H9 (cell line): ENCODE results near the gene RNPEP. TPM values are rescaled to one million over a fixed set of nuclear protein-coding genes. Genes with fewer than 3 reads are reported as not detected.

Source experiments
- DNase-seq: peaks from one replicate; pipeline ENCODE4 v3.0.0-alpha.2; 2017
- H2AFZ ChIP-seq: one replicate; pipeline ENCODE4 v1.6.1; 2013; ENCODE audit warnings: mild to moderate bottlenecking, low read length, control low read depth, moderate library complexity
- H2AK5ac ChIP-seq: 2 replicates; pipeline ENCODE4 v1.6.1; 2013; ENCODE audit warnings: low read length, control low read depth, mixed read lengths; ENCODE audit not compliant: insufficient read length
- H2BK120ac ChIP-seq: one replicate; pipeline ENCODE4 v1.6.1; 2013; ENCODE audit warnings: low read depth, mild to moderate bottlenecking, low read length, control low read depth, inconsistent platforms; ENCODE audit not compliant: poor library complexity, severe bottlenecking
- H2BK12ac ChIP-seq: 2 replicates; pipeline ENCODE4 v1.6.1; 2013; ENCODE audit warnings: low read length, control low read depth, mixed read lengths, low read depth; ENCODE audit not compliant: insufficient read length
- H2BK15ac ChIP-seq: 2 replicates; pipeline ENCODE4 v1.6.1; 2013; ENCODE audit warnings: low read depth, low read length, control low read depth
- H2BK20ac ChIP-seq: one replicate; pipeline ENCODE4 v1.6.1; 2013; ENCODE audit warnings: low read depth, mild to moderate bottlenecking, low read length, control low read depth, inconsistent platforms; ENCODE audit not compliant: poor library complexity, severe bottlenecking
- H2BK5ac ChIP-seq: 2 replicates; pipeline ENCODE4 v1.6.1; 2013; ENCODE audit warnings: low read length, control low read depth, mixed read lengths; ENCODE audit not compliant: insufficient read length
- H3K14ac ChIP-seq: 2 replicates; pipeline ENCODE4 v1.6.1; 2013; ENCODE audit warnings: low read length, control low read depth; ENCODE audit not compliant: insufficient read depth
- H3K18ac ChIP-seq: 2 replicates; pipeline ENCODE4 v1.6.1; 2013; ENCODE audit warnings: low read depth, mild to moderate bottlenecking, mixed read lengths, low read length, control low read depth; ENCODE audit not compliant: insufficient read length
- H3K23ac ChIP-seq: 2 replicates; pipeline ENCODE4 v1.6.1; 2013; ENCODE audit warnings: low read length, control low read depth, mixed read lengths, low read depth; ENCODE audit not compliant: insufficient read length
- H3K23me2 ChIP-seq: 2 replicates; pipeline ENCODE4 v1.6.1; 2013; ENCODE audit warnings: low read depth, mild to moderate bottlenecking, mixed read lengths, low read length, control low read depth; ENCODE audit not compliant: insufficient read length, poor library complexity, severe bottlenecking
- H3K27ac ChIP-seq: 2 replicates; pipeline ENCODE4 v1.5.1; 2013; ENCODE audit warnings: low read length, control low read depth, mixed read lengths, low read depth; ENCODE audit not compliant: insufficient read length
- H3K27me3 ChIP-seq: 2 replicates; pipeline ENCODE4 v1.6.1; 2013; ENCODE audit warnings: low read length, control low read depth, inconsistent platforms; ENCODE audit not compliant: insufficient read depth
- H3K4ac ChIP-seq: 2 replicates; pipeline ENCODE4 v1.6.1; 2013; ENCODE audit warnings: low read depth, mild to moderate bottlenecking, control low read depth, inconsistent platforms, low read length, moderate library complexity
- H3K4me1 ChIP-seq: 2 replicates; pipeline ENCODE4 v1.6.1; 2013; ENCODE audit warnings: low read length, control low read depth, inconsistent platforms; ENCODE audit not compliant: insufficient read depth
- H3K4me2 ChIP-seq: 2 replicates; pipeline ENCODE4 v1.6.1; 2013; ENCODE audit warnings: low read length, control low read depth, mixed read lengths; ENCODE audit not compliant: insufficient read length, insufficient read depth
- H3K56ac ChIP-seq: 2 replicates; pipeline ENCODE4 v1.6.1; 2013; ENCODE audit warnings: low read depth, mild to moderate bottlenecking, mixed read lengths, low read length, control low read depth; ENCODE audit not compliant: insufficient read length
- H3K79me1 ChIP-seq: 2 replicates; pipeline ENCODE4 v1.6.1; 2013; ENCODE audit warnings: low read depth, mild to moderate bottlenecking, moderate library complexity, low read length, control low read depth, inconsistent platforms; ENCODE audit not compliant: insufficient read depth, poor library complexity, severe bottlenecking
- H3K79me2 ChIP-seq: 2 replicates; pipeline ENCODE4 v1.6.1; 2013; ENCODE audit warnings: low read length, control low read depth, inconsistent platforms; ENCODE audit not compliant: insufficient read depth
- H3K9ac ChIP-seq: 2 replicates; pipeline ENCODE4 v1.6.1; 2013; ENCODE audit warnings: low read length, control low read depth, mixed read lengths; ENCODE audit not compliant: insufficient read length; ENCODE audit errors: extremely low read depth
- H3K9me3 ChIP-seq: one replicate; pipeline ENCODE4 v1.6.1; 2013; ENCODE audit warnings: low read depth, low read length, inconsistent platforms; ENCODE audit not compliant: control insufficient read depth
- H3T11ph ChIP-seq: one replicate; pipeline ENCODE4 v1.6.1; 2013; ENCODE audit warnings: mild to moderate bottlenecking, low read length, control low read depth, inconsistent platforms
- H4K20me1 ChIP-seq: one replicate; pipeline ENCODE4 v1.6.1; 2013; ENCODE audit not compliant: control insufficient read depth, insufficient read length, insufficient read depth
- H4K5ac ChIP-seq: 2 replicates; pipeline ENCODE4 v1.6.1; 2013; ENCODE audit warnings: low read depth, mild to moderate bottlenecking, mixed read lengths, low read length, control low read depth; ENCODE audit not compliant: insufficient read length
- H4K8ac ChIP-seq: replicated peaks from 2 replicates; pipeline ENCODE4 v1.6.1; 2013; ENCODE audit warnings: low read length, control low read depth, mixed read lengths, low read depth; ENCODE audit not compliant: insufficient read length
- H4K91ac ChIP-seq: 2 replicates; pipeline ENCODE4 v1.6.1; 2013; ENCODE audit warnings: low read depth, mild to moderate bottlenecking, moderate library complexity, mixed read lengths, low read length, control low read depth; ENCODE audit not compliant: insufficient read length
- H3K27ac Mint-ChIP-seq, 3 experiments: 2 replicates in 2 of 3; 3 replicates in 1 of 3; pipeline ENCODE4 v1.8.0; 2020 to 2021; ENCODE audit warnings: mixed read lengths in 3 of 3, mild to moderate bottlenecking in 1 of 3, moderate library complexity in 1 of 3
- H3K27me3 Mint-ChIP-seq: 2 replicates; pipeline ENCODE4 v1.8.0; 2021; ENCODE audit warnings: low read depth, mild to moderate bottlenecking, moderate library complexity, mixed read lengths
- H3K36me3 Mint-ChIP-seq, 3 experiments: 2 replicates in 2 of 3; 3 replicates in 1 of 3; pipeline ENCODE4 v1.8.0; 2020 to 2021; ENCODE audit warnings: low read depth in 3 of 3, mixed read lengths in 3 of 3; ENCODE audit not compliant: insufficient read depth in 1 of 3
- H3K4me1 Mint-ChIP-seq, 2 experiments: 2 replicates each; pipeline ENCODE4 v1.8.0; 2020; ENCODE audit warnings: mixed read lengths in 2 of 2
- H3K4me3 Mint-ChIP-seq, 2 experiments: 2 replicates in 1 of 2; 3 replicates in 1 of 2; pipeline ENCODE4 v1.8.0; 2020 to 2021; ENCODE audit warnings: mild to moderate bottlenecking in 2 of 2, mixed read lengths in 2 of 2, moderate library complexity in 1 of 2
- H3K9me3 Mint-ChIP-seq, 2 experiments: 2 replicates in 1 of 2; 3 replicates in 1 of 2; pipeline ENCODE4 v1.8.0; 2020; ENCODE audit warnings: mild to moderate bottlenecking in 2 of 2, mixed read lengths in 2 of 2, moderate library complexity in 1 of 2
- CTCF ChIP-seq: fragments of 200-600 bp; sonication (generic); conservative IDR thresholded peaks from 3 replicates; pipeline ENCODE4 v1.8.0; 2021; ENCODE audit warnings: antibody characterized with exemption, mild to moderate bottlenecking
- WGBS: extraction: QIAGEN DNeasy Blood & Tissue Kit; methylation state at CpG from one replicate; pipeline ENCODE4 v1.1.7; 2013; ENCODE audit warnings: missing lambda C conversion rate, low lambda C conversion rate, mixed read lengths; ENCODE audit not compliant: insufficient read length; ENCODE audit errors: extremely low coverage; 5-methylcytosine and 5-hydroxymethylcytosine counted together
- total RNA-seq: library from RNA; stranded (reverse); gene quantifications from 2 replicates; pipeline ENCODE4 v1.2.1, GENCODE V29; 2021

Gene RNPEP
- total RNA-seq, 1 experiment from 2014 or later, result 49.9 TPM

- Histone ChIP-seq H2BK20ac (no peak overlapping the region), H3K9me3 (no peaks in the 10 kb centered on the region), H3K27ac (no peak overlapping the region), H4K8ac (no peak overlapping the region), H2AFZ (no peak overlapping the region), H2BK5ac (no peak overlapping the region), H2BK15ac (no peak overlapping the region), H3K56ac (no peak overlapping the region), H3K14ac (no peak overlapping the region; the same call in 1 of the 2 replicates), H3K79me1 (no peaks in the 10 kb centered on the region), H3T11ph (no peak overlapping the region), H3K4me1 (no peaks in the 10 kb centered on the region; the same call in none of the 2 replicates), H4K91ac (no peak overlapping the region), H2AK5ac (no peak overlapping the region), H3K23me2 (no peaks in the 10 kb centered on the region), H3K27me3 (no peaks in the 10 kb centered on the region), H3K4ac (no peak overlapping the region), H3K18ac (no peak overlapping the region), H3K4me2 (no peak overlapping the region), H3K9ac (no peak overlapping the region), H3K79me2 (no peaks in the 10 kb centered on the region), H2BK12ac (no peak overlapping the region), H2BK120ac (no peak overlapping the region), H4K20me1 (no peaks in the 10 kb centered on the region), H4K5ac (no peak overlapping the region), H3K23ac (no peak overlapping the region)
- Mint-ChIP-seq H3K4me3 (no peak overlapping the region), H3K9me3 (no peaks in the 10 kb centered on the region), H3K27me3 (no peaks in the 10 kb centered on the region), H3K27ac (no peak overlapping the region), H3K4me1 (peaks cover 5 to 10% of the 10 kb centered on the region in 2 experiments), H3K36me3 (no peaks in the 10 kb centered on the region)
- TF ChIP-seq CTCF, result no peak
- WGBS, result no CpG with 5 or more reads among the region's 20 CpGs
- no peak for DNase-seq
Measured at GRCh38 chr1:202034683-202035462, 52.4 kb downstream of the RNPEP start.
